Hematopoietic multipotent progenitor cell treated with erythropoietin and hydrocortisone succinate and interleukin-3 and kit ligand, for 8 days (in vitro differentiated cells): ENCODE data around the gene ROBO1.

Experiments
- DNase-seq: peaks from one replicate; pipeline ENCODE4 v3.0.0-alpha.2; 2015

ROBO1 gene

GRCh38 chr3:79040701-79041100, 727.1 kb downstream of the ROBO1 start:
- no peak for DNase-seq

GRCh38 chr3:79040091-79040490, 727.7 kb downstream of the ROBO1 start:
- DNase-seq = no peak

- DNase-seq = no peak
Measured at GRCh38 chr3:79039192-79039591, 728.6 kb downstream of the ROBO1 start.

- DNase-seq = no peak
Measured at GRCh38 chr3:79038636-79039035, 729.2 kb downstream of the ROBO1 start.

GRCh38 chr3:79038057-79038456, 729.7 kb downstream of the ROBO1 start:
- no peak for DNase-seq

- DNase-seq = peak; percentile 75
Measured at GRCh38 chr3:79032686-79033318, 735.0 kb downstream of the ROBO1 start.

GRCh38 chr3:79030157-79030556, 737.6 kb downstream of the ROBO1 start:
- DNase-seq = no peak

GRCh38 chr3:79028916-79029315, 738.9 kb downstream of the ROBO1 start:
- no peak for DNase-seq

- DNase-seq = no peak
Measured at GRCh38 chr3:79027593-79027992, 740.2 kb downstream of the ROBO1 start.

- DNase-seq = no peak
Measured at GRCh38 chr3:79019924-79020173, 747.9 kb downstream of the ROBO1 start.

GRCh38 chr3:79019137-79019923, 748.5 kb downstream of the ROBO1 start:
- peak; percentile 54 for DNase-seq

GRCh38 chr3:79018671-79019136, 749.1 kb downstream of the ROBO1 start:
- DNase-seq = peak; percentile 17

- DNase-seq = no peak
Measured at GRCh38 chr3:79018265-79018664, 749.5 kb downstream of the ROBO1 start.

- DNase-seq = no peak
Measured at GRCh38 chr3:79016587-79017376, 751.0 kb downstream of the ROBO1 start.

GRCh38 chr3:79015854-79016253, 751.9 kb downstream of the ROBO1 start:
- DNase-seq = no peak

- no peak for DNase-seq
Measured at GRCh38 chr3:79012946-79013362, 754.8 kb downstream of the ROBO1 start.

- no peak for DNase-seq
Measured at GRCh38 chr3:79012530-79012913, 755.3 kb downstream of the ROBO1 start.

- no peak for DNase-seq
Measured at GRCh38 chr3:79011821-79012529, 755.8 kb downstream of the ROBO1 start.

- no peak for DNase-seq
Measured at GRCh38 chr3:79009861-79010260, 757.9 kb downstream of the ROBO1 start.

GRCh38 chr3:79006077-79006476, 761.7 kb downstream of the ROBO1 start:
- DNase-seq = no peak

- no peak for DNase-seq
Measured at GRCh38 chr3:79005084-79005483, 762.7 kb downstream of the ROBO1 start.

GRCh38 chr3:79003994-79004393, 763.8 kb downstream of the ROBO1 start:
- DNase-seq = no peak
